ENCODE data around the gene LINC01488.

Gene LINC01488

GRCh38 chr11:69480547-69481392 is 693 bp upstream of the LINC01488 start:
- Histone ChIP-seq H3K36me3 (ENCODE audit: control insufficient read depth, insufficient read depth, low read length) (no peaks in the 10 kb centered on the region), H3K27me3 (replicated peaks; ENCODE audit: control insufficient read depth, insufficient read depth, low read length, poor library complexity, severe bottlenecking) (no peaks in the 10 kb centered on the region), H3K4me1 (ENCODE audit: control insufficient read depth, insufficient read depth, low read length, poor library complexity, severe bottlenecking) (no peaks in the 10 kb centered on the region), H3K27ac (ENCODE audit: insufficient read depth, low read length, poor library complexity, severe bottlenecking) (no peak overlapping the region), H3K4me3 (ENCODE audit: insufficient read depth, low read depth, low read length, poor library complexity, severe bottlenecking) (no peak overlapping the region), H3K9me3 (ENCODE audit: control insufficient read depth, low read length) (no peaks in the 10 kb centered on the region)
- no peak for DNase-seq

DNA sequence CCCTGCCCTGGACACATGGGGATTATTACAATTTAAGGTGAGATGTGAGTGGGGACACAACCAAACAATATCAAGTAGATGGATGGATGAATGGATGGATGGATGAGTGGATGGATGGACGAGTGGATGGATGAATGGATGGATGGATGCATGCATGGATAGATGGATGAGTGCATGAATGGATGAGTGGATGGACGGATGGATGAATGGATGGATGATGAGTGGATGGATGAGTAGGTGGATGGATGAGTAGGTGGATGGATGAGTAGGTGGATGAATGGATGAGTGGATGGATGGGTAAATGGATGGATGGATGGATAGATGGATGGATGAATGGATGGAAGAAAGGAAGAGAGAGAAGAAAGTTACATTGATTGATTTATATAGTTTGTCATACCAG is 859 bp downstream of the LINC01488 start:
- no peak for DNase-seq
- no peak overlapping the region for H3K4me3 ChIP-seq (ENCODE audit: insufficient read depth, low read depth, low read length, poor library complexity, severe bottlenecking)
- no peaks in the 10 kb centered on the region for H3K9me3 ChIP-seq (ENCODE audit: control insufficient read depth, low read length)
- no peak overlapping the region for H3K27ac ChIP-seq (ENCODE audit: insufficient read depth, low read length, poor library complexity, severe bottlenecking)
- no peaks in the 10 kb centered on the region for H3K4me1 ChIP-seq (ENCODE audit: control insufficient read depth, insufficient read depth, low read length, poor library complexity, severe bottlenecking)
- no peaks in the 10 kb centered on the region for H3K36me3 ChIP-seq (ENCODE audit: control insufficient read depth, insufficient read depth, low read length)
- H3K27me3 ChIP-seq (replicated peaks; ENCODE audit: control insufficient read depth, insufficient read depth, low read length, poor library complexity, severe bottlenecking), result no peaks in the 10 kb centered on the region

DNA sequence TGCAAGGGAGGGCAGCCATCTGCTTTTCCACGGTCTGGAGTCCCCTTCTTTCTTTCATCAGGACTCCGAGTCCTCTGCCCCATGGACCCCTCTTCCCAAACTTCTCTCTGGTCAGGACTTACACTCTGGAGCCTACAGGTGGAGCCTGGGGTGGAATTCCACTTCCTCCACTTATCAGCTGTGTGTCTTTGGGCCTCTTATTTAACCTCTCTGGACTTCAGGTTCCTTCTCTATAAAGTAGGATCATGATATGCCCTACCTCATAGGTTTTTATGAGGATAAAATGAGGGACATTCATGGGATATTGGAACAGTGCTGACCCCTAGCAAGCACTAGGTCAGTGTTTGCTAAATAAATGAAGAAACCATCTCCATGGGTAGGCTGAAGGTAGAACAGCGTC is 1.7 kb downstream of the LINC01488 start:
- no peaks in the 10 kb centered on the region for H3K36me3 ChIP-seq (ENCODE audit: control insufficient read depth, insufficient read depth, low read length)
- no peak overlapping the region for H3K4me3 ChIP-seq (ENCODE audit: insufficient read depth, low read depth, low read length, poor library complexity, severe bottlenecking)
- no peaks in the 10 kb centered on the region for H3K9me3 ChIP-seq (ENCODE audit: control insufficient read depth, low read length)
- H3K4me1 ChIP-seq (ENCODE audit: control insufficient read depth, insufficient read depth, low read length, poor library complexity, severe bottlenecking), result no peaks in the 10 kb centered on the region
- H3K27me3 ChIP-seq (replicated peaks; ENCODE audit: control insufficient read depth, insufficient read depth, low read length, poor library complexity, severe bottlenecking), result no peaks in the 10 kb centered on the region
- no peak for DNase-seq
- H3K27ac ChIP-seq (ENCODE audit: insufficient read depth, low read length, poor library complexity, severe bottlenecking), result no peak overlapping the region

- Histone ChIP-seq H3K36me3 (ENCODE audit: control insufficient read depth, insufficient read depth, low read length) (no peaks in the 10 kb centered on the region), H3K4me3 (ENCODE audit: insufficient read depth, low read depth, low read length, poor library complexity, severe bottlenecking) (no peak overlapping the region), H3K4me1 (ENCODE audit: control insufficient read depth, insufficient read depth, low read length, poor library complexity, severe bottlenecking) (no peaks in the 10 kb centered on the region), H3K9me3 (ENCODE audit: control insufficient read depth, low read length) (no peaks in the 10 kb centered on the region), H3K27ac (ENCODE audit: insufficient read depth, low read length, poor library complexity, severe bottlenecking) (no peak overlapping the region), H3K27me3 (replicated peaks; ENCODE audit: control insufficient read depth, insufficient read depth, low read length, poor library complexity, severe bottlenecking) (no peaks in the 10 kb centered on the region)
- no peak for DNase-seq
Observed at GRCh38 chr11:69483691-69484426, 2.4 kb downstream of the LINC01488 start.

- no peak overlapping the region for H3K27ac ChIP-seq (ENCODE audit: insufficient read depth, low read length, poor library complexity, severe bottlenecking)
- no peaks in the 10 kb centered on the region for H3K9me3 ChIP-seq (ENCODE audit: control insufficient read depth, low read length)
- no peak overlapping the region for H3K4me3 ChIP-seq (ENCODE audit: insufficient read depth, low read depth, low read length, poor library complexity, severe bottlenecking)
Observed at GRCh38 chr11:69484427-69485259, 3.2 kb downstream of the LINC01488 start.

GRCh38 chr11:69485337-69486041 is 4.0 kb downstream of the LINC01488 start:
- no peaks in the 10 kb centered on the region for H3K36me3 ChIP-seq (ENCODE audit: control insufficient read depth, insufficient read depth, low read length)
- H3K4me1 ChIP-seq (ENCODE audit: control insufficient read depth, insufficient read depth, low read length, poor library complexity, severe bottlenecking), result no peaks in the 10 kb centered on the region
- no peak overlapping the region for H3K4me3 ChIP-seq (ENCODE audit: insufficient read depth, low read depth, low read length, poor library complexity, severe bottlenecking)
- no peak for DNase-seq
- no peaks in the 10 kb centered on the region for H3K9me3 ChIP-seq (ENCODE audit: control insufficient read depth, low read length)
- H3K27ac ChIP-seq (ENCODE audit: insufficient read depth, low read length, poor library complexity, severe bottlenecking), result no peak overlapping the region
- H3K27me3 ChIP-seq (replicated peaks; ENCODE audit: control insufficient read depth, insufficient read depth, low read length, poor library complexity, severe bottlenecking), result no peaks in the 10 kb centered on the region

More at GRCh38 chr11:69484427-69485259, 3.2 kb downstream of the LINC01488 start:
- H3K36me3 ChIP-seq (ENCODE audit: control insufficient read depth, insufficient read depth, low read length), result no peaks in the 10 kb centered on the region
- DNase-seq, result no peak
- H3K4me1 ChIP-seq (ENCODE audit: control insufficient read depth, insufficient read depth, low read length, poor library complexity, severe bottlenecking), result no peaks in the 10 kb centered on the region
- H3K27me3 ChIP-seq (replicated peaks; ENCODE audit: control insufficient read depth, insufficient read depth, low read length, poor library complexity, severe bottlenecking), result no peaks in the 10 kb centered on the region

DNA sequence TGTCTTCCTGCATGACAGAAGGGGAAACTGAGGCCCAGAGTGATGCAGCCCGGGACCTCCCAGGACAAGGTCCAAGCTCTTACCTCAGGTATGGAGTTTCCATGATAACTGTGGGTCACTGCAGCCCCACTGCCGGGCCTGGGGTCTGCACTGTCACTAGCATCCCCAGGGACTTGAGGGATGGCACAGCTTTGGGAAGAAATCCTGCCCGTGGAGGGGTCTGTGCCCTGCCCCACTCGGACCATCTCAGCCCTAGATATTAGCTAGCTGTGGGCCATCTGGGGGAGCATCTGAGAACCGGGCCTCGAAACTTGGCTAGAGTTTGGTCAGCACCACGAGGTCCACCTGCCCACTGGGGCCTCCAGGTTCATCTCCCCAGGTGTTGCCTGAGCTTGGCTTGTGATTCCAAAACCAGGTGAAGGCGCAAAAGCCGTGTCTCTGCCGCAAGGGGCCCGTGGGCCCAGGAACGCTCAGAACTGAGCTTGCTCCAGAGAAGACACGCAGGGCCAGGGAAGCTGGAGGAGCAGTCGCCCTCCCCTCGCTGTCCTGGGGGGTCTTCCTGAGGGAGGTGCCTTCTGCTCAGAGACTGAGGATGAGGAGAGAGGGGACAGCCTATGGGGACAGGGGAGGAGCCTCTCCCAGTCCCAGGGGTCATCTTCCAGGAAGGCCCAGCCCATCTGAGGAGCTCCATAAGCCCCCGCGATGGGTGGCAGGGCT is 4.8 kb downstream of the LINC01488 start:
- H3K4me1 ChIP-seq (ENCODE audit: control insufficient read depth, insufficient read depth, low read length, poor library complexity, severe bottlenecking), result no peaks in the 10 kb centered on the region
- H3K9me3 ChIP-seq (ENCODE audit: control insufficient read depth, low read length), result no peaks in the 10 kb centered on the region
- H3K27ac ChIP-seq (ENCODE audit: insufficient read depth, low read length, poor library complexity, severe bottlenecking), result no peak overlapping the region
- no peak for DNase-seq
- H3K4me3 ChIP-seq (ENCODE audit: insufficient read depth, low read depth, low read length, poor library complexity, severe bottlenecking), result no peak overlapping the region
- no peaks in the 10 kb centered on the region for H3K36me3 ChIP-seq (ENCODE audit: control insufficient read depth, insufficient read depth, low read length)
- H3K27me3 ChIP-seq (replicated peaks; ENCODE audit: control insufficient read depth, insufficient read depth, low read length, poor library complexity, severe bottlenecking), result no peaks in the 10 kb centered on the region

DNA sequence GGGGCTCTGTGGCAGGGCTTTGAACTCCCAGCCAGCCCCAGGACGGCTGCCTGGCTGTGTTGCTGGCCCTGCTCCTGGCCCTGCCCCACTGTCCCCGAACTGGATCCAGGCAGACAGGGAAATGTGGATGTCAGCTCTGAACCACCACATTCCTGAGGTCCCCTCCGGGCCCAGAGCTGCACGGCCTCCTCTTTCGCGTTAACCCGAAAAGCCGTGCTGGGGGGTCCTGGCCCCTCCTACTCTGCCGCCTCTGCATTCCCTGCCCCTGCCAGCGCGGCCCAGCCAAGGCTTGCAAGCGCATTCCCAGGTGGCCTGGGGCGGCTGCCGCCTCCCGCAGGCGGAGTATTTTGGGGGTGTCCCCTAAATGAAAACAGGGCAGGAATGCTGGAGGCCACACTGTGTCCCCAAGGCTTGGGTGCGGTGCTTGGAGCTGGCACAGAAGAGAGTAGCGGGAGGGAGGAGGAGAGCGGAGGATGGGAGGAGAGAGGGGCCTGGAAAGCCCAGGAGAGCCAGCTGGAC is 5.4 kb downstream of the LINC01488 start:
- Histone ChIP-seq H3K36me3 (ENCODE audit: control insufficient read depth, insufficient read depth, low read length) (no peaks in the 10 kb centered on the region), H3K4me3 (ENCODE audit: insufficient read depth, low read depth, low read length, poor library complexity, severe bottlenecking) (no peak overlapping the region), H3K4me1 (ENCODE audit: control insufficient read depth, insufficient read depth, low read length, poor library complexity, severe bottlenecking) (no peaks in the 10 kb centered on the region), H3K27me3 (replicated peaks; ENCODE audit: control insufficient read depth, insufficient read depth, low read length, poor library complexity, severe bottlenecking) (no peaks in the 10 kb centered on the region), H3K27ac (ENCODE audit: insufficient read depth, low read length, poor library complexity, severe bottlenecking) (no peak overlapping the region), H3K9me3 (ENCODE audit: control insufficient read depth, low read length) (no peaks in the 10 kb centered on the region)
- no peak for DNase-seq

GRCh38 chr11:69487391-69487790 is 5.9 kb downstream of the LINC01488 start:
- H3K4me3 ChIP-seq (ENCODE audit: insufficient read depth, low read depth, low read length, poor library complexity, severe bottlenecking), result no peak overlapping the region
- no peaks in the 10 kb centered on the region for H3K27me3 ChIP-seq (replicated peaks; ENCODE audit: control insufficient read depth, insufficient read depth, low read length, poor library complexity, severe bottlenecking)
- no peaks in the 10 kb centered on the region for H3K4me1 ChIP-seq (ENCODE audit: control insufficient read depth, insufficient read depth, low read length, poor library complexity, severe bottlenecking)
- no peaks in the 10 kb centered on the region for H3K9me3 ChIP-seq (ENCODE audit: control insufficient read depth, low read length)
- no peaks in the 10 kb centered on the region for H3K36me3 ChIP-seq (ENCODE audit: control insufficient read depth, insufficient read depth, low read length)
- no peak for DNase-seq
- no peak overlapping the region for H3K27ac ChIP-seq (ENCODE audit: insufficient read depth, low read length, poor library complexity, severe bottlenecking)

All from effector memory CD4-positive, alpha-beta T cell (primary cell).